AG04450 (cell line): Measurements from ENCODE around the gene NFIX. TPM values are rescaled to one million over a fixed set of nuclear protein-coding genes. Genes with fewer than 3 reads are reported as not detected.
A peak's percentile ranks its signal among the peaks of the same experiment; 100 is the strongest.

Source experiments
- CTCF ChIA-PET: fragments of 300-600, 350-600 bp; formaldehyde crosslinking; extraction: SDS; loops from one replicate; lab custom pipeline; 2022; ENCODE audit warnings: antibody characterized with exemption, inconsistent platforms; lab: Charles Lee
- POLR2A ChIA-PET: fragments of 350-600 bp; formaldehyde crosslinking; extraction: SDS; loops from one replicate; lab custom pipeline; 2021; ENCODE audit warnings: antibody characterized with exemption, inconsistent platforms; lab: Yijun Ruan, JAX
- DNase-seq: peaks from one replicate; pipeline ENCODE4 v3.0.0-alpha.2; 2011; ENCODE audit warnings: low read depth, low spot score
- H3K27ac ChIP-seq: one replicate; pipeline ENCODE4 v1.5.1; 2012; ENCODE audit warnings: low read depth, low read length, control low read depth
- H3K27me3 ChIP-seq: one replicate; pipeline ENCODE4 v1.6.0; 2012; ENCODE audit warnings: low read length; ENCODE audit not compliant: control insufficient read depth, insufficient read depth
- H3K4me3 ChIP-seq: 2 replicates; pipeline ENCODE4 v1.5.1; 2011; ENCODE audit warnings: mild to moderate bottlenecking, low read depth, low read length, control low read depth
- H3K9me3 ChIP-seq: 2 replicates; pipeline ENCODE4 v1.5.1; 2012; ENCODE audit warnings: low read length; ENCODE audit not compliant: control insufficient read depth, insufficient read depth
- polyA plus RNA-seq: library from polyadenylated mRNA; depleted of rRNA; stranded (reverse); fragments of >200 nt; gene quantifications from 2 replicates; pipeline ENCODE4 v1.2.3, GENCODE V29; 2011
- TF ChIP-seq, protein P1 (sequence below): IDR thresholded peaks from 2 replicates; pipeline ENCODE4 v1.5.1; 2011; ENCODE audit warnings: low read depth, low read length, control low read depth, inconsistent platforms

The NFIX gene
- polyA plus RNA-seq, 1 experiment = 15.1 TPM

DNA sequence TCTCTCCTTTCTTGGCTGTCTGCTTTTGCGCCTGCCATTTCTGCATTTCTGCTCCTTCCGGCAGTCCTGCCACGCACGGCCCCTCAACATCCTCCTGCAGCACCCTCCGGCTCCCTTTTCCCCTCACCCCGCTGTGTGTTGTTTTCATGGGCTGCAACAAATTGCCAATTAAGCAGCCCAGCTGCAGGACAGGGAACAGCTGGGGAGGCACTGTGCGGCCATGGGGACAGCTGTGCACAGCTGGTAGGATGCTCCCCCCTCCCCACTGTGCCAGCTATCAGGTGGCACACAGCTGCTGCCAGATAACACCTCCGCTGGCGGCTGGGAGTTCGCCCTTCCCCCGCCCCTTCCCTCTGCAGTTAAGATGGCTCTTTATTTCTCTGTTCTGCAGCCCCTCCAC is 82.0 kb downstream of the NFIX start:
- DNase-seq = no peak
- Histone ChIP-seq H3K4me3 (no peak overlapping the region), H3K27ac (no peak overlapping the region), H3K27me3 (no peaks in the 10 kb centered on the region), H3K9me3 (no peaks in the 10 kb centered on the region; the same call in 1 of the 2 replicates)
- ChIA-PET POLR2A (no interaction called here), CTCF (interaction anchor here (3.8 kb wide), 1 partner anchor 16 kb away, joined by 30 read pairs; no protein-coding TSS in a partner anchor)
- TF ChIP-seq, protein P1, sequence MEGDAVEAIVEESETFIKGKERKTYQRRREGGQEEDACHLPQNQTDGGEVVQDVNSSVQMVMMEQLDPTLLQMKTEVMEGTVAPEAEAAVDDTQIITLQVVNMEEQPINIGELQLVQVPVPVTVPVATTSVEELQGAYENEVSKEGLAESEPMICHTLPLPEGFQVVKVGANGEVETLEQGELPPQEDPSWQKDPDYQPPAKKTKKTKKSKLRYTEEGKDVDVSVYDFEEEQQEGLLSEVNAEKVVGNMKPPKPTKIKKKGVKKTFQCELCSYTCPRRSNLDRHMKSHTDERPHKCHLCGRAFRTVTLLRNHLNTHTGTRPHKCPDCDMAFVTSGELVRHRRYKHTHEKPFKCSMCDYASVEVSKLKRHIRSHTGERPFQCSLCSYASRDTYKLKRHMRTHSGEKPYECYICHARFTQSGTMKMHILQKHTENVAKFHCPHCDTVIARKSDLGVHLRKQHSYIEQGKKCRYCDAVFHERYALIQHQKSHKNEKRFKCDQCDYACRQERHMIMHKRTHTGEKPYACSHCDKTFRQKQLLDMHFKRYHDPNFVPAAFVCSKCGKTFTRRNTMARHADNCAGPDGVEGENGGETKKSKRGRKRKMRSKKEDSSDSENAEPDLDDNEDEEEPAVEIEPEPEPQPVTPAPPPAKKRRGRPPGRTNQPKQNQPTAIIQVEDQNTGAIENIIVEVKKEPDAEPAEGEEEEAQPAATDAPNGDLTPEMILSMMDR = no peak

DNA sequence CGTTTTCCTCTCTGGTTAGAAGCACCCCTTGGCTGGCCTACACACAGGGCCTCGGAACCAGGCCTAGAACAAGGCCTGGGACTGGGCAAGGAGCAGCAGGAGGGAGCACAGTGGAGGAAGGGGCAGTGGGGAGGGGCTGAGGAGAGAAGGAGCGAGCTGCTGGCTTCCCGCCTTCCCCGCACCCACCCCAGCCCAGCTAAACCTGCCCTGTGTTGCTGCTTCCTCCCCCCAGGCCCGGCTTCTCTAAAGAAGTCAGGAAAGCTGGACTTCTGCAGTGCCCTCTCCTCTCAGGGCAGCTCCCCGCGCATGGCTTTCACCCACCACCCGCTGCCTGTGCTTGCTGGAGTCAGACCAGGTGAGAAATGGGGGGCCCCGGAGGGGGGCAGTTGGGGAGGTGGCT is 83.1 kb downstream of the NFIX start:
- TF ChIP-seq, protein P1 = no peak
- CTCF ChIA-PET = interaction anchor here (1.1 to 3.8 kb wide), 2 partner anchors 17 to 113 kb away, joined by 6 to 30 read pairs; no protein-coding TSS in a partner anchor
- no peak overlapping the region for H3K27ac ChIP-seq
- no peak for DNase-seq
- H3K4me3 ChIP-seq = no peak overlapping the region
- POLR2A ChIA-PET = interaction anchor here (0.6 to 1.5 kb wide), 3 partner anchors 15 to 21 kb away, joined by 3 read pairs; no protein-coding TSS in a partner anchor
- H3K27me3 ChIP-seq = no peaks in the 10 kb centered on the region
- no peaks in the 10 kb centered on the region; the same call in 1 of the 2 replicates for H3K9me3 ChIP-seq

DNA sequence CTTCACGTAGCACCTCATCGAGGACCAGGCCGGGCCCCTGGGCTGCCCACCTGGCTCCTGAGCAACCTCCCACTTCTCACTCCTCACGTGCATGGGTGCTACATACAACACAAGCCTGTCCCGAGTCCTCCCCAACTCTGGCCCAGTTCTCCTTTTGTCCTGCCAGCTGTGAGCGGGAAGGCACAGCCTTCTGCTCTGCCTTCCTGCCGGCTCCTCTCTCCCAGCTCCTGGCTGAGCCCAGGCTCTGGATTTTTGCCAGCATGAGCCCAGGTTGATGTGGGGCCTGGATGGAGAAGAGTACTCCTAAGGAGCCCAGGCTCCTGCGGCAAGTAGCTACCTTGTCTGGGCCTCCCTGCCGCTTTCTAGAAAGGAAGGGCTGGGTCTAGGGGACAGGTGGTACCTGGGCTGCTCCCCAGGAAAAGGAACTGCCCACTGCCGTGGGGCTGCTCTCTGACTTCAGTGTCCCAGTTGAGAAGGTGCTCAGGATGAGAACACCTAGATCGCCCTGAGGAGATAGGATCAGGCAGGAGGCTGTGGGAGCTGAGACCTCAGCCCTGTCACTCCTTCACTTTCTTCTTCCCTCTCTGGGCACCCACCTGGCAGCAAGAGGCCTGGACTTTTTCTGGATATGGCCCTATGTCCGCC is 83.7 kb downstream of the NFIX start:
- CTCF ChIA-PET = interaction anchor here (1.1 to 3.8 kb wide), 2 partner anchors 18 to 114 kb away, joined by 6 to 30 read pairs; no protein-coding TSS in a partner anchor
- Histone ChIP-seq H3K9me3 (no peaks in the 10 kb centered on the region; the same call in 1 of the 2 replicates), H3K27me3 (no peaks in the 10 kb centered on the region), H3K4me3 (no peak overlapping the region), H3K27ac (peak overlapping the region; percentile 68)
- TF ChIP-seq, protein P1 = no peak
- no peak for DNase-seq
- POLR2A ChIA-PET = interaction anchor here (0.6 to 1.5 kb wide), 3 partner anchors 15 to 21 kb away, joined by 3 read pairs; no protein-coding TSS in a partner anchor

DNA sequence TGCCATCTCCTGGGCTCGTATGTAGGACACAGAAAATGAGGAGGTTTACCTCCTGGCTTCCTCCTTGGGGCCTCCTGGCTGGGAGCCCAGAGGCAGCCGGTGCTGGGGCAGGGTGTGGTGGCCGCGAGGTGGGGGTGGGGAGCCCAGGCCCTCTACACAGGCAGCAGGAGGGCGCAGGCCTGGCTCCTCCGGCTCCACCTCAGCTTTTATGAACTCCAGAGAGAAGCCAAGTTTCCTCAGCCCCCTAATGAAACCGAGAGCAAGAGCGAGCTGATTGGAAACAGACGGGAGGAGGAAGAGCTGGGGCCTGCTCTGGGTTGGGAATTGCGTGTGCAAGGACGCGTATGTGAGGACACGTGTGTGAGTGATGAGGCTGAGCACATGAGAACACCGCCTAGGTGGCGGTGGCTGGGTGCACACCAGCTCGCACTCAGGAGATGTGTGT is 84.3 kb downstream of the NFIX start:
- Histone ChIP-seq H3K27ac (peak overlapping the region; percentile 68), H3K4me3 (no peak overlapping the region), H3K9me3 (no peaks in the 10 kb centered on the region; the same call in 1 of the 2 replicates), H3K27me3 (no peaks in the 10 kb centered on the region)
- DNase-seq = no peak
- TF ChIP-seq, protein P1 = no peak
- POLR2A ChIA-PET = interaction anchor here (1.5 kb wide), 1 partner anchor 18 kb away, joined by 3 read pairs; no protein-coding TSS in a partner anchor
- CTCF ChIA-PET = interaction anchor here (0.7 to 3.8 kb wide), 2 partner anchors 15 to 18 kb away, joined by 3 to 30 read pairs; no protein-coding TSS in a partner anchor
